Loucy (cell line): ENCODE data around the gene NCLN.

Source experiments
- H2AFZ ChIP-seq: fragments of 200-600 bp; sonication (generic); 2 replicates; pipeline ENCODE4 v1.6.0; 2016; ENCODE audit warnings: antibody characterized with exemption, mild to moderate bottlenecking, low read length, moderate library complexity
- H3F3A ChIP-seq: fragments of 200-600 bp; 2 replicates; pipeline ENCODE4 v1.6.0; 2016; ENCODE audit warnings: antibody characterized with exemption, low read depth, mild to moderate bottlenecking
- H3K27me3 ChIP-seq: fragments of 200-600 bp; sonication (generic); 2 replicates; pipeline ENCODE4 v1.6.1; 2014; ENCODE audit warnings: low read length, mild to moderate bottlenecking; ENCODE audit not compliant: insufficient read depth, poor library complexity, severe bottlenecking
- H3K36me3 ChIP-seq: fragments of 200-600 bp; sonication (generic); 2 replicates; pipeline ENCODE4 v1.6.1; 2016; ENCODE audit warnings: low read length; ENCODE audit not compliant: insufficient read depth
- H3K4me1 ChIP-seq: fragments of 200-600 bp; sonication (generic); 2 replicates; pipeline ENCODE4 v1.5.1; 2014; ENCODE audit warnings: low read length, mild to moderate bottlenecking; ENCODE audit not compliant: insufficient read depth, poor library complexity, severe bottlenecking
- H3K4me2 ChIP-seq: fragments of 200-600 bp; sonication (generic); 2 replicates; pipeline ENCODE4 v1.6.0; 2014; ENCODE audit warnings: antibody characterized with exemption, low read length, low read depth, mild to moderate bottlenecking; ENCODE audit not compliant: poor library complexity, severe bottlenecking
- H3K4me3 ChIP-seq: fragments of 200-600 bp; sonication (generic); 2 replicates; pipeline ENCODE4 v1.5.1; 2014; ENCODE audit warnings: low read length, mild to moderate bottlenecking, mixed read lengths; ENCODE audit not compliant: poor library complexity, severe bottlenecking
- H3K79me2 ChIP-seq: fragments of 200-600 bp; sonication (generic); 2 replicates; pipeline ENCODE4 v1.6.1; 2014; ENCODE audit warnings: low read length; ENCODE audit not compliant: insufficient read depth
- H3K9ac ChIP-seq: fragments of 200-600 bp; sonication (generic); 2 replicates; pipeline ENCODE4 v1.6.0; 2014; ENCODE audit warnings: mild to moderate bottlenecking, low read depth, low read length, moderate library complexity; ENCODE audit not compliant: poor library complexity, severe bottlenecking
- H3K9me2 ChIP-seq: fragments of 200-600 bp; sonication (generic); replicated peaks from 2 replicates; pipeline ENCODE4 v1.6.1; 2016; ENCODE audit warnings: low read depth, low read length, mixed read lengths
- H3K9me3 ChIP-seq: fragments of 200-600 bp; sonication (generic); 2 replicates; pipeline ENCODE4 v1.6.1; 2014; ENCODE audit warnings: mild to moderate bottlenecking, antibody characterized with exemption, low read length, low read depth; ENCODE audit not compliant: insufficient read depth
- H4K20me1 ChIP-seq: fragments of 200-600 bp; sonication (generic); 2 replicates; pipeline ENCODE4 v1.6.0; 2014; ENCODE audit warnings: antibody characterized with exemption, low read length, mild to moderate bottlenecking; ENCODE audit not compliant: insufficient read depth, poor library complexity, severe bottlenecking
- EZH2phosphoT487 ChIP-seq: fragments of 200-600 bp; IDR thresholded peaks from 2 replicates; pipeline ENCODE4 v1.6.1; 2018; ENCODE audit warnings: antibody characterized with exemption, mild to moderate bottlenecking, moderate library complexity, borderline replicate concordance
- TF ChIP-seq, protein P1 (sequence below): fragments of 200-600 bp; sonication (generic); conservative IDR thresholded peaks from 2 replicates; pipeline ENCODE4 v1.5.1; 2014; ENCODE audit warnings: mild to moderate bottlenecking, antibody characterized with exemption, low read length

NCLN gene

DNA sequence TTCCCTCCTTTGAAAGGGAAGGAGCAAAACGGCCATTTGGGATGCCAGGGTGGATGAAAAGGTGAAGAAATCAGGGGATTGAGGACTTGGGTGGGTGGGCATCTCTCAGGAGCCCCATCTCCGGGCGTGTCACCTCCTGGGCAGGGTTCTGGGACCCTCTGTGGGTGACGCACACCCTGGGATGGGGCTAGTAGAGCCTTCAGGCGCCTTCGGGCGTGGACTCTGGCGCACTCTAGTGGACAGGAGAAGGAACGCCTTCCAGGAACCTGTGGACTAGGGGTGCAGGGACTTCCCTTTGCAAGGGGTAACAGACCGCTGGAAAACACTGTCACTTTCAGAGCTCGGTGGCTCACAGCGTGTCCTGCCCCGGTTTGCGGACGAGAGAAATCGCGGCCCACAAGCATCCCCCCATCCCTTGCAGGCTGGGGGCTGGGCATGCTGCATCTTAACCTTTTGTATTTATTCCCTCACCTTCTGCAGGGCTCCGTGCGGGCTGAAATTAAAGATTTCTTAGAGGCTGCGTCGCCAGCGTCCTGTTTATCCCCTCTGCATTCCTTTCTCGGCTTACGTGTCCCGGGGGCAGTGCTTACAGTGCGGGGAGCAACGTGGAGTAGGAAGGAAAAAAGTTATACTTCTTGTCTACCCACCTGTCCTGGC, 22.4 kb upstream of the NCLN start:
- Histone ChIP-seq H3K4me1 (no peaks in the 10 kb centered on the region), H3K9me2 (no peaks in the 10 kb centered on the region), H3K27me3 (no peaks in the 10 kb centered on the region), H2AFZ (no peak overlapping the region), H3F3A (peaks cover 9% of the 10 kb centered on the region), H3K36me3 (peaks cover 76% of the 10 kb centered on the region), H3K4me3 (no peak overlapping the region), H3K9ac (no peak overlapping the region), H3K4me2 (no peak overlapping the region), H4K20me1 (peaks cover 18% of the 10 kb centered on the region), H3K9me3 (no peaks in the 10 kb centered on the region), H3K79me2 (peaks cover 25% of the 10 kb centered on the region)
- TF ChIP-seq EZH2phosphoT487: no peak
- TF ChIP-seq, protein P1, sequence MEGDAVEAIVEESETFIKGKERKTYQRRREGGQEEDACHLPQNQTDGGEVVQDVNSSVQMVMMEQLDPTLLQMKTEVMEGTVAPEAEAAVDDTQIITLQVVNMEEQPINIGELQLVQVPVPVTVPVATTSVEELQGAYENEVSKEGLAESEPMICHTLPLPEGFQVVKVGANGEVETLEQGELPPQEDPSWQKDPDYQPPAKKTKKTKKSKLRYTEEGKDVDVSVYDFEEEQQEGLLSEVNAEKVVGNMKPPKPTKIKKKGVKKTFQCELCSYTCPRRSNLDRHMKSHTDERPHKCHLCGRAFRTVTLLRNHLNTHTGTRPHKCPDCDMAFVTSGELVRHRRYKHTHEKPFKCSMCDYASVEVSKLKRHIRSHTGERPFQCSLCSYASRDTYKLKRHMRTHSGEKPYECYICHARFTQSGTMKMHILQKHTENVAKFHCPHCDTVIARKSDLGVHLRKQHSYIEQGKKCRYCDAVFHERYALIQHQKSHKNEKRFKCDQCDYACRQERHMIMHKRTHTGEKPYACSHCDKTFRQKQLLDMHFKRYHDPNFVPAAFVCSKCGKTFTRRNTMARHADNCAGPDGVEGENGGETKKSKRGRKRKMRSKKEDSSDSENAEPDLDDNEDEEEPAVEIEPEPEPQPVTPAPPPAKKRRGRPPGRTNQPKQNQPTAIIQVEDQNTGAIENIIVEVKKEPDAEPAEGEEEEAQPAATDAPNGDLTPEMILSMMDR: peak; percentile 87

DNA sequence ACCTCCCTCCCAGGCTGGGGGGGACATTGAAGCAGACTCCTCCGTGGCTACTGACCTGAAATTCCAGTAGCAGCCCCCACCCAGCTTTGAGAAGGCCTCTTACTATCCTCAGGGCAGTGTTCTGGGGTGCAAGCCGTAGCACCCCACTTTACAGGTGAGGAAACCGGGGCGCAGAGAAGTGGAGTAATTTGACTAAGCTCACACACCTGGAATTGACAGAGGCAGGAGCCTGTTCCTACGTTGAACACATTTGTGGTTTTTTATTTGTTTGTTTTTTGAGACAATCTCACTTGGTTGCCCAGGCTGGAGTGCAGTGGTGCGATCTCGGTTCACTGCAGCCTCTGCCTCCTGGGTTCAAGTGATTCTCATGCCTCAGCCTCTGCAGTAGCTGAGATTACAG, 21.8 kb upstream of the NCLN start:
- H3K4me2 ChIP-seq: no peak overlapping the region
- no peak overlapping the region for H3K9ac ChIP-seq

DNA sequence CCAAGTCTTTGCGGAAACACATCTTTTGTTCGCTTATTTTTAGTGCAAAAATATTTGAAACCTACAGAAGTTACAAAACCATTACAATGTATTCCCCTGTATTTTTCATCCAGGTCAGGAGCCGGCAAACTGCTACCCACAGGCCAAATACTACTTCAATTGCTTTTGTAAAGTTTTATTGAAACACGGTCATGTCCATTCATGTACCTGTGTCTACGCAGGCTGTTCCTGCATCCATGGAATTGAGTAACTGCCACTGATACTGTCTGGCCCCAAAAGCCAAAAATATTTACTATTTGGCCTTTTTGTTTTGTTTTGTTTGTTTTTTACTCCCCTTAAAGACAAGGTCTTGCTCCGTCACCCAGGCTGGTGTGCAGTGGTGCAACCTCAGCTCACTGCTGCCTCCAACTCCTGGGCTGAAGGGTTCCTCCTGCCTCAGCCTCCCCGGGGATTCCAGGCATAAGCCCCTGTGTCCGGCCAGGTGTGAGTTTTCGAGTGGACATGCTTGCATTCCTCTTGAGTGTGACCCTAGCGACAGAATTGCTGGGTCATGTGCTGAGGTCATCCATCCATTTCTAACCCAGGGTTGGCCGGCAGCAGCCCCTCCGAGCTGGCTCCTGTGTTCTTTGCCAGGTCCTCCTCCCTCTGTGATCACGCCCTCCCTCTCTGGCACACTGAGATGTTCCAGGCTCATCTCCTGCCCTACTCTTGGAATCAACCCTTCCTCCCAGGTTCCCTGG, 18.0 kb upstream of the NCLN start:
- H3K27me3 ChIP-seq: no peaks in the 10 kb centered on the region
- no peaks in the 10 kb centered on the region; the same call in 1 of the 2 replicates for H3K79me2 ChIP-seq
- H3K4me1 ChIP-seq: no peaks in the 10 kb centered on the region
- no peak overlapping the region for H3K4me2 ChIP-seq
- TF ChIP-seq, protein P1: no peak
- TF ChIP-seq EZH2phosphoT487: no peak
- H3K9me2 ChIP-seq: no peaks in the 10 kb centered on the region
- peaks cover 36% of the 10 kb centered on the region; the same call in 1 of the 2 replicates for H3K36me3 ChIP-seq
- no peaks in the 10 kb centered on the region for H3K9me3 ChIP-seq
- peaks cover 3% of the 10 kb centered on the region; the same call in 1 of the 2 replicates for H3F3A ChIP-seq
- no peak overlapping the region for H3K4me3 ChIP-seq
- peaks cover 15% of the 10 kb centered on the region for H4K20me1 ChIP-seq
- no peak overlapping the region for H3K9ac ChIP-seq
- no peak overlapping the region for H2AFZ ChIP-seq

More for the DNA sequence above, 21.8 kb upstream of the NCLN start:
- Histone ChIP-seq H3K4me3 (no peak overlapping the region), H4K20me1 (peaks cover 18% of the 10 kb centered on the region), H3K27me3 (no peaks in the 10 kb centered on the region), H3K4me1 (no peaks in the 10 kb centered on the region), H3F3A (peaks cover 9% of the 10 kb centered on the region), H2AFZ (no peak overlapping the region), H3K9me3 (no peaks in the 10 kb centered on the region), H3K9me2 (no peaks in the 10 kb centered on the region), H3K79me2 (peaks cover 20% of the 10 kb centered on the region; the same call in 1 of the 2 replicates), H3K36me3 (peaks cover 70% of the 10 kb centered on the region)
- TF ChIP-seq, protein P1: no peak
- no peak for TF ChIP-seq EZH2phosphoT487
